Measurements from ENCODE around the gene VIPR2.

DNA sequence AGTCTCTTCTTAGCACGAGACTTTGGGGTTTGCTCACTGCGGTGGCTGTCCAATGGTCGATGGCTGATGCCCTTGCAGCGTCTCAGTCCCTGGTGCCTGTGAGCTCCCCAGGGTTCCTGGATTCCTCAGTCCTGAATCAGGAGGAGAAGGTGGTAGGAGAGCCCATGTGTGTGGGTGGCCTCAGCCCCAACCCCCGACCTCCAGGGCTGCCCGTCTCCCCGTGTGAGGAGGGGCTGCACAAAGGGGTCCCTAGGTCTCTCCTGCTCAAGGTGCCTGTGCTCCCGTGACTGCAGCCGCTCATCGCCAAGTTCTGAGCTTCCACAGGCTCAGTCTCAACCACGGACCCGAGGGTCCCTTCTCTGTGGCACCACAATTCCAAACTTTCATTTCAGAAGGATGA lies 142.9 kb downstream of the VIPR2 start:
- TF ChIP-seq, protein P1, sequence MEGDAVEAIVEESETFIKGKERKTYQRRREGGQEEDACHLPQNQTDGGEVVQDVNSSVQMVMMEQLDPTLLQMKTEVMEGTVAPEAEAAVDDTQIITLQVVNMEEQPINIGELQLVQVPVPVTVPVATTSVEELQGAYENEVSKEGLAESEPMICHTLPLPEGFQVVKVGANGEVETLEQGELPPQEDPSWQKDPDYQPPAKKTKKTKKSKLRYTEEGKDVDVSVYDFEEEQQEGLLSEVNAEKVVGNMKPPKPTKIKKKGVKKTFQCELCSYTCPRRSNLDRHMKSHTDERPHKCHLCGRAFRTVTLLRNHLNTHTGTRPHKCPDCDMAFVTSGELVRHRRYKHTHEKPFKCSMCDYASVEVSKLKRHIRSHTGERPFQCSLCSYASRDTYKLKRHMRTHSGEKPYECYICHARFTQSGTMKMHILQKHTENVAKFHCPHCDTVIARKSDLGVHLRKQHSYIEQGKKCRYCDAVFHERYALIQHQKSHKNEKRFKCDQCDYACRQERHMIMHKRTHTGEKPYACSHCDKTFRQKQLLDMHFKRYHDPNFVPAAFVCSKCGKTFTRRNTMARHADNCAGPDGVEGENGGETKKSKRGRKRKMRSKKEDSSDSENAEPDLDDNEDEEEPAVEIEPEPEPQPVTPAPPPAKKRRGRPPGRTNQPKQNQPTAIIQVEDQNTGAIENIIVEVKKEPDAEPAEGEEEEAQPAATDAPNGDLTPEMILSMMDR (IDR thresholded peaks at IDR 0.05; ENCODE audit: low read depth, low read length, poor library complexity, severe bottlenecking) = no peak
- no peak for TF ChIP-seq EZH2phosphoT487 (IDR thresholded peaks at IDR 0.05; ENCODE audit: borderline replicate concordance, low read length)
